Stimulated activated CD4-positive, alpha-beta T cell treated with anti-CD3 and anti-CD28 coated beads, Interleukin-2, amount 100 ng/mL, for 4 hours (primary cell): ENCODE measurements around the gene OR52B6.
"Not testable (repeated sequence)": the region's sequence is repeated elsewhere in the genome, so short reads cannot be mapped to it uniquely, and the experiment has no call there.

ENCODE experiments used
- DNase-seq: peaks from one replicate; pipeline ENCODE4 v3.0.0-alpha.2; 2020; ENCODE audit warnings: low read depth

Gene OR52B6

GRCh38 chr11:5580577-5580976 is at the start of gene OR52B6:
Gene OR52B6, plus strand, starts transcription at chr11:5580877. Its CDS starts 0 bp downstream, at chr11:5580877.
- no peak for DNase-seq

- no peak for DNase-seq
Observed at GRCh38 chr11:5531053-5531831, 49.4 kb upstream of the OR52B6 start.

GRCh38 chr11:5534046-5534445 is 46.6 kb upstream of the OR52B6 start:
- no peak for DNase-seq

GRCh38 chr11:5536482-5536881 is 44.2 kb upstream of the OR52B6 start:
- DNase-seq: no peak

GRCh38 chr11:5541427-5541826 is 39.2 kb upstream of the OR52B6 start:
- DNase-seq: no peak

GRCh38 chr11:5546457-5546856 is 34.2 kb upstream of the OR52B6 start:
- no peak for DNase-seq

- no peak for DNase-seq
Observed at GRCh38 chr11:5547982-5548381, 32.7 kb upstream of the OR52B6 start.

- DNase-seq: no peak
Observed at GRCh38 chr11:5548440-5548839, 32.2 kb upstream of the OR52B6 start, which contains the start of gene OR52H1. Gene OR52H1, minus strand, starts transcription at chr11:5548540. Its CDS starts 3,035 bp downstream, at chr11:5545505.

- no peak for DNase-seq
Observed at GRCh38 chr11:5550440-5551095, 30.1 kb upstream of the OR52B6 start.

- DNase-seq: no peak
Observed at GRCh38 chr11:5553343-5553742, 27.3 kb upstream of the OR52B6 start.

GRCh38 chr11:5556596-5557188 is 24.0 kb upstream of the OR52B6 start:
- no peak for DNase-seq

GRCh38 chr11:5557751-5558150 is 22.9 kb upstream of the OR52B6 start:
- no peak for DNase-seq

- no peak for DNase-seq
Observed at GRCh38 chr11:5564259-5565019, 16.2 kb upstream of the OR52B6 start.

GRCh38 chr11:5574654-5575053 is 6.0 kb upstream of the OR52B6 start:
- DNase-seq: no peak

- DNase-seq: no peak
Observed at GRCh38 chr11:5575152-5575551, 5.5 kb upstream of the OR52B6 start.

GRCh38 chr11:5577101-5577500 is 3.6 kb upstream of the OR52B6 start:
- no peak for DNase-seq

GRCh38 chr11:5581014-5581413 is 337 bp downstream of the OR52B6 start:
- no peak for DNase-seq

GRCh38 chr11:5584458-5584857 is 3.8 kb downstream of the OR52B6 start:
- not testable (repeated sequence) for DNase-seq

GRCh38 chr11:5589906-5590305 is 9.2 kb downstream of the OR52B6 start:
- not testable (repeated sequence) for DNase-seq

- DNase-seq: no peak
Observed at GRCh38 chr11:5591613-5592012, 10.9 kb downstream of the OR52B6 start.

GRCh38 chr11:5592615-5593014 is 11.9 kb downstream of the OR52B6 start:
- no peak for DNase-seq

- DNase-seq: no peak
Observed at GRCh38 chr11:5593146-5593545, 12.5 kb downstream of the OR52B6 start.
